CD4-positive, alpha-beta T cell (primary cell): ENCODE data around the gene ABCB6. TPM values are rescaled to one million over a fixed set of nuclear protein-coding genes. Genes with fewer than 3 reads are reported as not detected.
A peak's percentile ranks its signal among the peaks of the same experiment; 100 is the strongest.

Experiments
- ATAC-seq: fragments of 200-7000 bp; cut with Tn5 transposase; one replicate; pipeline ENCODE4 v1.10.0; 2022; ENCODE audit warnings: mild to moderate bottlenecking; ENCODE audit not compliant: poor library complexity
- CTCF ChIA-PET: fragments of 350-600 bp; sonication (Branson Sonifier 250); formaldehyde crosslinking; loops from one replicate; lab custom pipeline; 2021; ENCODE audit warnings: antibody characterized with exemption, inconsistent platforms; lab: Charles Lee
- POLR2A ChIA-PET: fragments of 350-600 bp; sonication (Branson Sonifier 250); formaldehyde crosslinking; loops from one replicate; lab custom pipeline; 2021; ENCODE audit warnings: antibody characterized with exemption, inconsistent platforms; lab: Charles Lee
- DNase-seq, 14 experiments: peaks; one replicate each; pipeline ENCODE4 v3.0.0-alpha.2; 2013 to 2020; ENCODE audit warnings: mixed read lengths in 2 of 14
- H3K27ac ChIP-seq, 2 donors: one replicate each; pipeline versions ENCODE4 v1.5.1 to v1.7.0; 2013; ENCODE audit warnings: low read length in 2 of 2, low read depth in 1 of 2, mild to moderate bottlenecking in 1 of 2
- H3K27me3 ChIP-seq, 2 experiments: 1 replicate in 1 of 2; 2 replicates in 1 of 2; pipeline versions ENCODE4 v1.6.1 to v1.7.0; 2013; ENCODE audit warnings: low read length in 2 of 2, control low read depth in 1 of 2, mild to moderate bottlenecking in 1 of 2, moderate library complexity in 1 of 2; ENCODE audit not compliant: insufficient read depth in 2 of 2, control insufficient read depth in 1 of 2
- H3K36me3 ChIP-seq: one replicate; pipeline ENCODE4 v1.6.1; 2013; ENCODE audit warnings: low read length, control low read depth; ENCODE audit not compliant: insufficient read depth
- H3K4me1 ChIP-seq: one replicate; pipeline ENCODE4 v1.6.1; 2013; ENCODE audit warnings: low read length, control low read depth; ENCODE audit not compliant: insufficient read depth
- H3K4me3 ChIP-seq: one replicate; pipeline ENCODE4 v1.5.1; 2013; ENCODE audit warnings: mild to moderate bottlenecking, low read length, moderate library complexity
- H3K9me3 ChIP-seq, 2 experiments: 1 replicate in 1 of 2; 2 replicates in 1 of 2; pipeline versions ENCODE4 v1.6.1 to v1.7.0; 2013; ENCODE audit warnings: low read length in 2 of 2, mild to moderate bottlenecking in 2 of 2, control low read depth in 1 of 2, moderate library complexity in 1 of 2; ENCODE audit not compliant: control insufficient read depth in 1 of 2, insufficient read depth in 1 of 2
- H3K27ac Mint-ChIP-seq: one replicate; pipeline ENCODE4 v1.8.0; 2020; ENCODE audit warnings: mixed read lengths
- H3K27me3 Mint-ChIP-seq: one replicate; pipeline ENCODE4 v1.8.0; 2021; ENCODE audit warnings: mixed read lengths
- H3K36me3 Mint-ChIP-seq: one replicate; pipeline ENCODE4 v1.8.0; 2021; ENCODE audit warnings: low read depth, mixed read lengths
- H3K4me1 Mint-ChIP-seq: one replicate; pipeline ENCODE4 v1.8.0; 2021; ENCODE audit warnings: low read depth, mixed read lengths
- H3K4me3 Mint-ChIP-seq: one replicate; pipeline ENCODE4 v1.8.0; 2020; ENCODE audit warnings: mild to moderate bottlenecking, mixed read lengths
- H3K9me3 Mint-ChIP-seq: one replicate; pipeline ENCODE4 v1.8.0; 2020; ENCODE audit warnings: mixed read lengths
- intact Hi-C, 2 experiments: fragments of 100-400 bp; cut with DNase I in 1 of 2; cut with micrococcal nuclease in 1 of 2; formaldehyde crosslinking; loops; one replicate each; pipeline versions ENCODE4 v1.15.1 to v1.9.0; 2023 to 2025; cut with DNase I, micrococcal nuclease
- total RNA-seq, 174 experiments: library from RNA in 2 of 174; stranded (reverse) in 2 of 174; gene quantifications; one replicate each; pipeline ENCODE4 v1.2.3 and lab custom pipeline; 2021 to 2026
- TF ChIP-seq, protein P1 (sequence below): fragments of 200-600 bp; IDR thresholded peaks from one replicate; pipeline ENCODE4 v1.8.0; 2022; ENCODE audit warnings: antibody characterized with exemption, mild to moderate bottlenecking

ABCB6 gene
- total RNA-seq, 2 experiments from 2014 or later: 2.6 to 3.1 TPM

DNA sequence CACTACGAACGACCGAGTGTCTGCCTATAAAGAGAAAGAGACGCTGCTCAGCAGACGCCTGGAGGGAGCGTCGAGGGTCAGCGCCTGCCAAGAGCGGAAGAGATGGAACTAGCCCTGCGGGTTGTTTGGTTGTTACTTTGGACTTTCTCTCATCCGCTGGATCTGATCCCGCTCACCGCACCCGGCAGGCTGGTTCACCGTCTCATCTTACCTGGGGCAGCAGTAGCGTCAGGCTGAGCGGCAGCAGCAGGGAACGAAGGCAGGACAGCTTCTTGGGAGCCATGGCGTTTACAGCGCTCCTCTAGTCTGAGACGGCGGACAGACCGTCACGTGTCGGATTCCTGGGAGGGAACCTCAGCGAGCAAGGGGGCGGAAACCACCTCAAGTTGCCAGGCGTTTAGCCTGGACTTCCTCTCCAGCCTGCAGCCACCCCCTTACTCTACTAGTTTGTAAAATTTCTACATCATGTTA lies 24.6 kb upstream of the ABCB6 start:
- H3K4me3 ChIP-seq: no peak overlapping the region
- ChIA-PET CTCF (no interaction called here), POLR2A (interaction anchor here (3.4 kb wide), 1 partner anchor 11 kb away, joined by 68 read pairs; the partner anchor contains the start of genes TUBA4A and TUBA4B)
- intact Hi-C loops: no loop called here
- peak overlapping the region; percentile 76 for H3K4me3 Mint-ChIP-seq
- peak overlapping the region; percentile 96 for H3K27ac Mint-ChIP-seq
- no peaks in the 10 kb centered on the region for H3K9me3 ChIP-seq
- ATAC-seq (no peak), DNase-seq (peak in 2 of 14 experiments; percentile 29 to 47)
- H3K4me1 Mint-ChIP-seq: peaks cover 54% of the 10 kb centered on the region
- no peaks in the 10 kb centered on the region for H3K27me3 Mint-ChIP-seq
- TF ChIP-seq, protein P1, sequence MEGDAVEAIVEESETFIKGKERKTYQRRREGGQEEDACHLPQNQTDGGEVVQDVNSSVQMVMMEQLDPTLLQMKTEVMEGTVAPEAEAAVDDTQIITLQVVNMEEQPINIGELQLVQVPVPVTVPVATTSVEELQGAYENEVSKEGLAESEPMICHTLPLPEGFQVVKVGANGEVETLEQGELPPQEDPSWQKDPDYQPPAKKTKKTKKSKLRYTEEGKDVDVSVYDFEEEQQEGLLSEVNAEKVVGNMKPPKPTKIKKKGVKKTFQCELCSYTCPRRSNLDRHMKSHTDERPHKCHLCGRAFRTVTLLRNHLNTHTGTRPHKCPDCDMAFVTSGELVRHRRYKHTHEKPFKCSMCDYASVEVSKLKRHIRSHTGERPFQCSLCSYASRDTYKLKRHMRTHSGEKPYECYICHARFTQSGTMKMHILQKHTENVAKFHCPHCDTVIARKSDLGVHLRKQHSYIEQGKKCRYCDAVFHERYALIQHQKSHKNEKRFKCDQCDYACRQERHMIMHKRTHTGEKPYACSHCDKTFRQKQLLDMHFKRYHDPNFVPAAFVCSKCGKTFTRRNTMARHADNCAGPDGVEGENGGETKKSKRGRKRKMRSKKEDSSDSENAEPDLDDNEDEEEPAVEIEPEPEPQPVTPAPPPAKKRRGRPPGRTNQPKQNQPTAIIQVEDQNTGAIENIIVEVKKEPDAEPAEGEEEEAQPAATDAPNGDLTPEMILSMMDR: no peak
- peaks cover 7% of the 10 kb centered on the region for H3K36me3 ChIP-seq
- peaks cover 42% of the 10 kb centered on the region for H3K4me1 ChIP-seq
- no peaks in the 10 kb centered on the region for H3K27me3 ChIP-seq
- no peak overlapping the region for H3K27ac ChIP-seq
- no peaks in the 10 kb centered on the region for H3K9me3 Mint-ChIP-seq
- H3K36me3 Mint-ChIP-seq: peaks cover 27% of the 10 kb centered on the region

DNA sequence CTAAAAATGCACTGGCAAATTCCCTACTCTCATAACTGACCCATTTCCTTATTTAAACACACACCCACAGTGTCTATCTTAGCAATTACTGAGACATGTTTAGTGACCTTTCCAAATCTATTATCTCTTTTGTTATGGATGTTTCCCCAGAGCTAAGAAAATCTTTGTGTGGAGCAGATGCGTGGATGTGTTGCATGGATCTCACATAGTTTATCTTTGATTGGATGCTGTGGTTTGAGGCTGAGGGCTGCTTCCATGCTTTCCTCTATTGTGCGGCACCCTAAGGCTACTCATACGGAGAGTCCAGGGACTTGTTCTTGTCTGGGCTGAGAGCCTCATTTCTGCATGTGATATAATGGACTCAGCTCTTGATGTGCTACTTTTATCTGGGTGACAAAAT lies 15.6 kb upstream of the ABCB6 start:
- Mint-ChIP-seq H3K36me3 (peaks cover 86% of the 10 kb centered on the region), H3K9me3 (no peaks in the 10 kb centered on the region), H3K27ac (peak overlapping the region; percentile 37), H3K27me3 (no peaks in the 10 kb centered on the region), H3K4me1 (peaks cover 36% of the 10 kb centered on the region), H3K4me3 (no peak overlapping the region)
- no peaks in the 10 kb centered on the region for H3K9me3 ChIP-seq
- no peak for DNase-seq
- no peak overlapping the region for H3K4me3 ChIP-seq
- H3K36me3 ChIP-seq: peaks cover 67% of the 10 kb centered on the region
- no peak overlapping the region for H3K27ac ChIP-seq
- H3K27me3 ChIP-seq: no peaks in the 10 kb centered on the region
- TF ChIP-seq, protein P1: no peak
- intact Hi-C loops: no loop called here
- POLR2A ChIA-PET: interaction anchor here (0.7 to 1.9 kb wide), 3 partner anchors 11 to 28 kb away, joined by 3 to 9 read pairs (median 4); partner anchors contain the start of genes GLB1L, STK16, TUBA4A and ZFAND2B
- CTCF ChIA-PET: interaction anchor here (1.3 kb wide), 1 partner anchor 61 kb away, joined by 7 read pairs; no protein-coding TSS in a partner anchor
- peaks cover 29% of the 10 kb centered on the region for H3K4me1 ChIP-seq
- no peak for ATAC-seq

DNA sequence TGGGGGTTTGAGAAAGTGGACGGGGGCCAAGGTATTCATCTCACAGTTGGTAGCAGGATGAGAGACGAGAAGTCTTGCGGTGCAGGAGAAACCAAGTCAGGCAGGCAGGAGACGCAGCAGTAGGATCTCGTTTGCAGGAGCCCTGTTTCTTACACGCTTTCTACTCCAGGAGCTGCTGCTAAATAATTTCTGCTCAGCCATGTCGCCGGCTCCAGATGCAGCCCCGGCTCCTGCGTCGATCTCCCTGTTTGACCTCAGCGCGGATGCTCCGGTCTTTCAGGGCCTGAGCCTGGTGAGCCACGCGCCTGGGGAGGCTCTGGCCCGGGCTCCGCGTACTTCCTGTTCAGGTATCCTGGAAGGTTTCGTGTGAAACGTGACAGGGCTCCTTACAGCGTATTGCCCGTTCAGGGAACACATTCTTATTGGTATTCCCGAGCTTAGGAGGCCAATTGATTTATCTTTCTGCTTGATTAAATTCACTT lies 11.3 kb upstream of the ABCB6 start:
- DNase-seq: peak in 6 of 14 experiments; percentile 24 to 64 (median 60)
- TF ChIP-seq, protein P1: no peak
- Mint-ChIP-seq H3K27me3 (no peaks in the 10 kb centered on the region), H3K27ac (peak overlapping the region; percentile 99), H3K4me1 (peaks cover 63% of the 10 kb centered on the region), H3K36me3 (peaks cover 71% of the 10 kb centered on the region), H3K9me3 (no peaks in the 10 kb centered on the region), H3K4me3 (peak overlapping the region; percentile 96)
- peaks cover 49% of the 10 kb centered on the region for H3K4me1 ChIP-seq
- peak; percentile 15 for ATAC-seq
- intact Hi-C loops: loop anchor here (1.0 kb wide), 3 partner anchors 14 to 65 kb away; no protein-coding TSS in a partner anchor
- peak overlapping the region; percentile 46 to 91 for H3K27ac ChIP-seq
- no peaks in the 10 kb centered on the region for H3K27me3 ChIP-seq
- no peaks in the 10 kb centered on the region for H3K9me3 ChIP-seq
- POLR2A ChIA-PET: interaction anchor here (0.6 to 5.3 kb wide), 23 partner anchors 10 to 832 kb away, joined by 3 to 181 read pairs (median 6); partner anchors contain the start of genes ABCB6, CNPPD1, DNAJB2 and DNPEP
- H3K36me3 ChIP-seq: peaks cover 51% of the 10 kb centered on the region
- H3K4me3 ChIP-seq: peak overlapping the region; percentile 76
- CTCF ChIA-PET: interaction anchor here (0.8 to 5.1 kb wide), 14 partner anchors 14 to 332 kb away, joined by 3 to 42 read pairs (median 3); partner anchors contain the start of genes DNAJB2 and TUBA4B
